ENCODE measurements around the gene IL17RE.

DNA sequence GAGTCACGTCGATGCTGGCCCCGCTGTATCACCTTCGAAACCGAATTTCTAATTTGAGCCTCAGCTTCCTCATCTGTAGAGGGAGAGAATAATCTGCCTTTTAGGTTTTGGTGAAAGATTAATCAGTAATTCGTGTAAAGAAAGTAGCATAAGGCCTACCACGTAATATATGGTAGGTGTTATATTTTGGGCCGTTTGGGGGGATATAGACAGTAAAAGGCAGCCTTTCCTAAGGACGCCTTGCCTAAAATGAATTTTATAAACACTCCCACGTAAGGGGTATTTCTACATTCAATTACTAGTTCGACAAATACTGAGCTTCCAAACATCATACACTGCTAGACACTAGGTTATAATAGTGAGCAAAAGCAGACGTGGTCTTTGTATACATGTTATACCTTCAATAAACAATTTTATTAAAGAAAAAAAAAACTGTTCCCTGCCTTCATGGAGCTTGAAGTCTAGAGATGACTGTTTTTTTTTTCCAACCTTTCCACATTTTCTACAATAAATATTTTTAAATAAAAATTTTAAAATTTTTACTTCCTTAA, 11.5 kb upstream of the IL17RE start:
- TF ChIP-seq CTCF (conservative IDR thresholded peaks at IDR 0.05; ENCODE audit: low read depth, low read length) (no peak), EZH2 (IDR thresholded peaks at IDR 0.05; ENCODE audit: borderline replicate concordance, low read depth, low read length, poor library complexity, severe bottlenecking) (no peak)
